CD4-positive, alpha-beta T cell (primary cell): ENCODE results near the gene SS18. TPM values are rescaled to one million over a fixed set of nuclear protein-coding genes. Genes with fewer than 3 reads are reported as not detected.

ENCODE experiments used
- ATAC-seq: fragments of 200-7000 bp; cut with Tn5 transposase; one replicate; pipeline ENCODE4 v1.10.0; 2022; ENCODE audit warnings: mild to moderate bottlenecking; ENCODE audit not compliant: poor library complexity
- CTCF ChIA-PET: fragments of 350-600 bp; sonication (Branson Sonifier 250); formaldehyde crosslinking; loops from one replicate; lab custom pipeline; 2021; ENCODE audit warnings: antibody characterized with exemption, inconsistent platforms; lab: Charles Lee
- POLR2A ChIA-PET: fragments of 350-600 bp; sonication (Branson Sonifier 250); formaldehyde crosslinking; loops from one replicate; lab custom pipeline; 2021; ENCODE audit warnings: antibody characterized with exemption, inconsistent platforms; lab: Charles Lee
- DNase-seq, 14 experiments: peaks; one replicate each; pipeline ENCODE4 v3.0.0-alpha.2; 2013 to 2020; ENCODE audit warnings: mixed read lengths in 2 of 14
- H3K27ac ChIP-seq, 2 donors: one replicate each; pipeline versions ENCODE4 v1.5.1 to v1.7.0; 2013; ENCODE audit warnings: low read length in 2 of 2, low read depth in 1 of 2, mild to moderate bottlenecking in 1 of 2
- H3K27me3 ChIP-seq, 2 experiments: 1 replicate in 1 of 2; 2 replicates in 1 of 2; pipeline versions ENCODE4 v1.6.1 to v1.7.0; 2013; ENCODE audit warnings: low read length in 2 of 2, control low read depth in 1 of 2, mild to moderate bottlenecking in 1 of 2, moderate library complexity in 1 of 2; ENCODE audit not compliant: insufficient read depth in 2 of 2, control insufficient read depth in 1 of 2
- H3K36me3 ChIP-seq: one replicate; pipeline ENCODE4 v1.6.1; 2013; ENCODE audit warnings: low read length, control low read depth; ENCODE audit not compliant: insufficient read depth
- H3K4me1 ChIP-seq: one replicate; pipeline ENCODE4 v1.6.1; 2013; ENCODE audit warnings: low read length, control low read depth; ENCODE audit not compliant: insufficient read depth
- H3K4me3 ChIP-seq: one replicate; pipeline ENCODE4 v1.5.1; 2013; ENCODE audit warnings: mild to moderate bottlenecking, low read length, moderate library complexity
- H3K9me3 ChIP-seq, 2 experiments: 1 replicate in 1 of 2; 2 replicates in 1 of 2; pipeline versions ENCODE4 v1.6.1 to v1.7.0; 2013; ENCODE audit warnings: low read length in 2 of 2, mild to moderate bottlenecking in 2 of 2, control low read depth in 1 of 2, moderate library complexity in 1 of 2; ENCODE audit not compliant: control insufficient read depth in 1 of 2, insufficient read depth in 1 of 2
- H3K27ac Mint-ChIP-seq: one replicate; pipeline ENCODE4 v1.8.0; 2020; ENCODE audit warnings: mixed read lengths
- H3K27me3 Mint-ChIP-seq: one replicate; pipeline ENCODE4 v1.8.0; 2021; ENCODE audit warnings: mixed read lengths
- H3K36me3 Mint-ChIP-seq: one replicate; pipeline ENCODE4 v1.8.0; 2021; ENCODE audit warnings: low read depth, mixed read lengths
- H3K4me1 Mint-ChIP-seq: one replicate; pipeline ENCODE4 v1.8.0; 2021; ENCODE audit warnings: low read depth, mixed read lengths
- H3K4me3 Mint-ChIP-seq: one replicate; pipeline ENCODE4 v1.8.0; 2020; ENCODE audit warnings: mild to moderate bottlenecking, mixed read lengths
- H3K9me3 Mint-ChIP-seq: one replicate; pipeline ENCODE4 v1.8.0; 2020; ENCODE audit warnings: mixed read lengths
- CTCF ChIP-seq: fragments of 200-600 bp; IDR thresholded peaks from one replicate; pipeline ENCODE4 v1.8.0; 2022; ENCODE audit warnings: antibody characterized with exemption, mild to moderate bottlenecking
- intact Hi-C, 2 experiments: fragments of 100-400 bp; cut with DNase I in 1 of 2; cut with micrococcal nuclease in 1 of 2; formaldehyde crosslinking; loops; one replicate each; pipeline versions ENCODE4 v1.15.1 to v1.9.0; 2023 to 2025; cut with DNase I, micrococcal nuclease
- total RNA-seq, 174 experiments: library from RNA in 2 of 174; stranded (reverse) in 2 of 174; gene quantifications; one replicate each; pipeline ENCODE4 v1.2.3 and lab custom pipeline; 2021 to 2026

SS18 gene
- total RNA-seq, 2 experiments from 2014 or later: 40.4 to 41.7 TPM

GRCh38 chr18:26071725-26072124 is 18.7 kb downstream of the SS18 start:
- Mint-ChIP-seq H3K4me1 (peaks cover 59% of the 10 kb centered on the region), H3K9me3 (peaks cover 4% of the 10 kb centered on the region), H3K27me3 (no peaks in the 10 kb centered on the region), H3K36me3 (peaks cover 92% of the 10 kb centered on the region), H3K4me3 (no peak overlapping the region), H3K27ac (no peak overlapping the region)
- ATAC-seq (no peak), DNase-seq (no peak)
- intact Hi-C loops: no loop called here
- H3K27ac ChIP-seq: no peak overlapping the region
- peaks cover 0 to 8% of the 10 kb centered on the region in 2 experiments for H3K9me3 ChIP-seq
- no peak for TF ChIP-seq CTCF
- H3K36me3 ChIP-seq: peaks cover 62% of the 10 kb centered on the region
- no peak overlapping the region for H3K4me3 ChIP-seq
- POLR2A ChIA-PET: no interaction called here
- no peaks in the 10 kb centered on the region for H3K27me3 ChIP-seq
- peaks cover 6% of the 10 kb centered on the region for H3K4me1 ChIP-seq
- CTCF ChIA-PET: no interaction called here

GRCh38 chr18:26071020-26071419 is 19.4 kb downstream of the SS18 start:
- Histone ChIP-seq H3K9me3 (peaks cover 0 to 8% of the 10 kb centered on the region in 2 experiments), H3K27me3 (no peaks in the 10 kb centered on the region), H3K36me3 (peaks cover 56% of the 10 kb centered on the region), H3K4me3 (no peak overlapping the region), H3K4me1 (peaks cover 6% of the 10 kb centered on the region), H3K27ac (no peak overlapping the region)
- H3K27me3 Mint-ChIP-seq: no peaks in the 10 kb centered on the region
- peaks cover 4% of the 10 kb centered on the region for H3K9me3 Mint-ChIP-seq
- ChIA-PET POLR2A (no interaction called here), CTCF (no interaction called here)
- DNase-seq (no peak), ATAC-seq (no peak)
- no peak overlapping the region for H3K4me3 Mint-ChIP-seq
- peaks cover 60% of the 10 kb centered on the region for H3K4me1 Mint-ChIP-seq
- intact Hi-C loops: no loop called here
- no peak overlapping the region for H3K27ac Mint-ChIP-seq
- no peak for TF ChIP-seq CTCF
- H3K36me3 Mint-ChIP-seq: peaks cover 92% of the 10 kb centered on the region

- Histone ChIP-seq H3K36me3 (peaks cover 44% of the 10 kb centered on the region), H3K9me3 (no peaks in the 10 kb centered on the region), H3K4me3 (no peak overlapping the region), H3K4me1 (no peaks in the 10 kb centered on the region), H3K27me3 (no peaks in the 10 kb centered on the region), H3K27ac (no peak overlapping the region)
- ChIA-PET POLR2A (interaction anchor here (0.7 to 0.8 kb wide), 2 partner anchors 11 to 30 kb away, joined by 3 read pairs; no protein-coding TSS in a partner anchor), CTCF (interaction anchor here (0.9 kb wide), 1 partner anchor 10 kb away, joined by 3 read pairs; no protein-coding TSS in a partner anchor)
- peaks cover 37% of the 10 kb centered on the region for H3K4me1 Mint-ChIP-seq
- H3K27ac Mint-ChIP-seq: no peak overlapping the region
- ATAC-seq: no peak
- H3K4me3 Mint-ChIP-seq: no peak overlapping the region
- no peaks in the 10 kb centered on the region for H3K27me3 Mint-ChIP-seq
- peaks cover 79% of the 10 kb centered on the region for H3K36me3 Mint-ChIP-seq
- DNase-seq: no peak
- intact Hi-C loops: loop anchor here in 1 of 2 experiments (5.0 kb wide), 1 partner anchor 93 kb away; no protein-coding TSS in a partner anchor
- no peak for TF ChIP-seq CTCF
- no peaks in the 10 kb centered on the region for H3K9me3 Mint-ChIP-seq
These were observed 31.1 kb downstream of the SS18 start for GRCh38 chr18:26059357-26059756.
